ENCODE measurements around the gene IQCE.

Gene IQCE

DNA sequence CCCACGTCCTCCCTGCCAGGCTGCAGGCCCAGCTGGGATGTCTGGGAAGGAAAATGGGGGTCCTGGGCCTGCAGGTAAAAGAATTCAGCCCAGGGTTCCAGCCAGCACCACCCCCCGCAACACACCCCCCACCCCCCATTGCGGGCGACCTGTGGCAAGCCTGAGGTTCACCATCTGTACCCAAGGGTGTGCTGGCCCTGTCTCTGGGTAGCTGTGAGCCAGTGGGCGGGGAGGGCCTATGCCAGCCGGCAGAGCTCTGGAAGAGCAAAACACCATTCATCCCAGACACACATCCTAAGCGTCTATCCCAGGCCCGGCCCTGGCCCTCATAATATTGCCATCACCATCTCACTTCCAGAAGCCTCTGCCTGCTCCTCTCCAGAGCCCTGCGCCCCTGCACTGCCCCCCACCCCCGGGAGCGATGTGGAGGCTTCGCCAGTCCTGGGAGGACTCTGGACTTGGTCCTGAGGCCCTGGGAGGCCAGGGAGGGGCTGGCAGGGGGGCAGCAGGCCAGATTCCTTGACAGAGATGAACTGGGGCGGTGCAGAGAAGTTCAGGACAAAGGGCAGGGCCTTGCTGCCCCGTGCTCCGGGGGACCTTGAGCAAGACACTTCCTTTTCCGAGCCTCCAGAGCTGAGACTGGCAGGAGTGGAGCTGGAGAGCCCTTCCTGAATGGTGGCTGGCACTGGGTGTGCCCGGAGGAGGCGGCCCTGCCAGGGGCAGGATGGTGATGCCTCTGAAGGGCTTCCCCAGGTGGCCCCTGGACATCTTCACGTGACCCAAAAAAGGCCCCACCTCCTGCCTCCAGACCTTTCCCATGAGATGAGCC is 64.3 kb downstream of the IQCE start:
- no peak for DNase-seq
- TF ChIP-seq POLR2A (IDR thresholded peaks at IDR 0.05; ENCODE audit: low read length) (no peak), GATA1 (IDR thresholded peaks at IDR 0.05; ENCODE audit: low read depth, low read length) (no peak)

DNA sequence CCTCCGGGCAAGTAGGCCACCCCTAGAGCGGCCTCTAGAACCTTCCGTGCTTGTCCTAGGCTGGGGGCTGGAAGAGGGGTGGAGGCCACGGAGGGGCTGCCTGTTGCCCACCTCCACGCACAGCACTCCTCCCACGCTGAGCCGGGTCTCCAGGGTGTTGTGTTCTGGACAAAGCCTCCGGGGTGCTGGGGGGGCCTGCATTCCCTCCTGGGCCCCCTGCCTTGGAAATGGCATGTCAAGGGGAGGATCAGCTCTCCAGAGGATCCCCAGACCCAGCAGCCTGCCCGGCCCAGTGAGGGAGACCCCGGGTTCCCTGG is 64.9 kb downstream of the IQCE start:
- DNase-seq, result no peak
- TF ChIP-seq GATA1 (IDR thresholded peaks at IDR 0.05; ENCODE audit: low read depth, low read length), result no peak
- no peak for TF ChIP-seq POLR2A (IDR thresholded peaks at IDR 0.05; ENCODE audit: low read length)

DNA sequence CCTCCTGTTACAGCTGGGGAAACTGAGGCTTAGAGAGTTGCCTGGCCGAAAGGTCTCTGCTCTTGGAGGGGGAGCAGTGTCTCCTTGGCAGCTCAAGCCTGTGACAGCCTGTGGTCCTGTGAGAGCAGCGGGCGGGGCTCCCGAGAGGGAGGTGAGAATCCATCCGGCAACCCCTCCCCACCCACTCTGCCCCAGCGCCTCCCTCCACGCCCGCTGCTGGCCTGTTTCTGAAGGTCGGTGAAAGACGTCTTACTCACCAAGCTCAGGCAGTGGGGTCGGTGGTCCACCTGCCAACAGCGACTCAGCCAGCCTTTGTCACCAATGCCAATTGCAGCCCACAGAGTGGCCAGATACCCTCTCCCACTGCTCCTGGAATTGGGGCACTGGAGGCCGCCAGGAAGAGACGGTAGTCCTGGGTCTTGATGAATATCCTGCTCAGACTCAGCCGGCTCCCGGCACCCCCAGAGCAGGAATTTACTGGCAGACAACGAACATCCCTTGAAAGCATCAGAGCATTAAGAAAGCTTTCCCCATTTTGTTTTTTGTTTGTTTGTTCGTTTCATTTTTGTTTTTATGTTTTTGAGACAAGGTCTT is 65.6 kb downstream of the IQCE start:
- TF ChIP-seq POLR2A (IDR thresholded peaks at IDR 0.05; ENCODE audit: low read length), result no peak
- DNase-seq, result no peak

DNA sequence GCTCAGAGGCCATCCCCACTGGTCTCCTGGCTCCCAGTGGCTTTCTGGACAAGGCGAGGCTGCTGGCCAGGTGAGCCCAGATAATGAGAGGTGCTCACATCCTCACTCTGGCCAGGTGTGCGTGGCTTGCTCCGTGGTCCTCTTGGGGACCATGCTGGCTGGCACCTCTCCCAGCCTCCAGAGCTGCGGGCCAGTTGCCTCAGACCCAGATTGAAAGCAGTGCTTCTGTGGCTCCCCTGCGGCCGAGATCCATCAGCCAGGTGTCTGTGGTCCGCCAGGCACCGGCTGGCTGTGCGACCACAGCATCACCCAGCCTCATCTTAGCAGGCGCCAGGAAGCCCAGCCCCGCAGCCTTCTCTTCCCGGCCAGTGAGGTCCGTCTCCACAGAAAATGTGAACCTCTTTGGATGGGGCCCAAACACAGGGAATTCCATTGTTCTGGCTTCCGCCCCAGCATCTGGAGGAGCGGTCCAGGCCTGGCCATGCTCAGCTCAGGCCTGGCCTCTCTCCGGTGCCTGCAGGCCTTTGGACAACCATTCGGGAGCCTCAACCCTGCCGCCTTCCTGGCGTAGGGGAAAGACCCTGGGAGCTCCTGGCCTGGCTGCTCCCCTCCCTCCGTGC is 67.8 kb downstream of the IQCE start:
- TF ChIP-seq POLR2A (IDR thresholded peaks at IDR 0.05; ENCODE audit: low read length), result no peak
- no peak for TF ChIP-seq GATA1 (IDR thresholded peaks at IDR 0.05; ENCODE audit: low read depth, low read length)
- DNase-seq, result no peak

DNA sequence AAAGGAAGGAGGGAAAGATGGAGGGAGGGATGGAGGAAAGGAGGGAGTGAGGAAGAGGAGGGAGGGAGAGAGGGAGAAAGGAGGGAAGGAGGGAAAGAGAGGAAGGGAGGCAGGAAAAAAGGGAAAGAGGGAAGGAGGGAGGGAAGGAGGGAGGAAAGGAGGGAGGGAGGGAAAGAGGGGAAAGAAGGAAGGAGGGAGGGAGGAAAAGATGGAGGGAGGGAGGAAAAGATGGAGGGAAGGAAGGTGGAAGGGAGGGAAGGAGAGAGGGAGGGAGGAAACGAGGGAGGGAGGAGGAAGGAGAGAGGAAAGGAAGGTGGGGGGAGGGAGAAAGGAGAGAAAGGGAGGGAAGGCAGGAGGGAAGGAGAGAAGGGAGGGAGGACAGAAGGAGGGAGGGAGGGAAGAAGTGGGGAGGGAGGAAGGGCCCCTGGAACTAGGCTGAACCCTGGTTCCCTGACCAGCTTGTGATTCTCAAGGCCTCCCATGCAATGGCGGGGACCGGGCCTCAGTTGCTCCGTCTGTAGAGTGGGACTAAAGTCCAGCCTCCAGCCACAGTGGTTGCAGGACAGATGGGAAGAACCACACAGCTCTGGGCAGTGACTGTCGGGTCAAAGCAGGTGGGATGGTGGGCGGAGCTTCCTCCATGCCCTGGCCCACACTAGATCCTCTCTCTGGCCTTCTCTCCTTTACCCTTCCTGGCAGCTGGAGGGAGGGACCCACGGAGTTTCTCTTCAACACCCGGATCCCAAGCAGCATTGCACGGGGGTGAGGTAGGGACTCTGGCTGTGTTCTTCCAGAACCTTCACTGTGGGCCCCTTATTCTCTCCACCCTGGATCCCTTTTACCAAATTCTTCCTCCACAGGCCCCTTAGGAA is 68.7 kb downstream of the IQCE start:
- TF ChIP-seq GATA1 (IDR thresholded peaks at IDR 0.05; ENCODE audit: low read depth, low read length), result no peak
- no peak for TF ChIP-seq POLR2A (IDR thresholded peaks at IDR 0.05; ENCODE audit: low read length)
- DNase-seq, result no peak

DNA sequence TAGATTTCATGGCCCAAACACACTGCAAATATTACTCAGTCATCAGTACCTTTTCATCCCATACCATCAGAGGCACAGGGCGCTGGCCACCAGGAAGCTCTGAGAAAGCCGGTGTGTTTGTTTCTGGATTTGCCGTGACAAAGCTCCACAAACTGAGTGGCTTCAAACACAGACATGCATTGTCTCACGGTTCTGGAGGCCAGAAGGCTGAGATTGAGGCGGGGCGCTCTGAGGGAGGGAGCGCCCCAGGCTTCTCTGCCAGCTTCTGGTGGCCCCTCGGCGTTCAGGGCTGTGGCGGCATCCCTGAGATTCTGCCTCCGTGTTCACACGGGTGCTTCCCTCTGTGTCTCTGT is 69.3 kb downstream of the IQCE start:
- DNase-seq, result no peak
- TF ChIP-seq GATA1 (IDR thresholded peaks at IDR 0.05; ENCODE audit: low read depth, low read length) (no peak), POLR2A (IDR thresholded peaks at IDR 0.05; ENCODE audit: low read length) (no peak)

DNA sequence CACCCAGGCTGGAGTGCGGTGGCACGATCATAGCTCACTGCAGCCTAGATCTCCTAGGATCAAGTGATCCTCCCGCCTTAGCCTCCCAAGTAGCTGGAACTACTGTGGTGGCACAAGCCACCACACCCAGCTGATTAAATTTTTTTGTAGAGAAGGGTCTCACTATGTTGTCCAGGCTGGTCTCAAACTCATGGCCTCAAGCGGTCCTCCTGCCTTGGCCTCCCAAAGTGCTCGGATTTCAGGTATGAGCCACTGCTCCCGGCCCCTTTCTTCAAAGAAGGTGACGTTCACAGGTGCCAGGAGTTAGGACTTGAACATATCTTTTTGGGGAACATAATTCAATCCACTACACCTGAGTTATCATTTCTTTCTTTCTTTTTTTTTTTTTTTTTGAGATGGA is 70.1 kb downstream of the IQCE start:
- TF ChIP-seq GATA1 (IDR thresholded peaks at IDR 0.05; ENCODE audit: low read depth, low read length) (no peak), POLR2A (IDR thresholded peaks at IDR 0.05; ENCODE audit: low read length) (no peak)

DNA sequence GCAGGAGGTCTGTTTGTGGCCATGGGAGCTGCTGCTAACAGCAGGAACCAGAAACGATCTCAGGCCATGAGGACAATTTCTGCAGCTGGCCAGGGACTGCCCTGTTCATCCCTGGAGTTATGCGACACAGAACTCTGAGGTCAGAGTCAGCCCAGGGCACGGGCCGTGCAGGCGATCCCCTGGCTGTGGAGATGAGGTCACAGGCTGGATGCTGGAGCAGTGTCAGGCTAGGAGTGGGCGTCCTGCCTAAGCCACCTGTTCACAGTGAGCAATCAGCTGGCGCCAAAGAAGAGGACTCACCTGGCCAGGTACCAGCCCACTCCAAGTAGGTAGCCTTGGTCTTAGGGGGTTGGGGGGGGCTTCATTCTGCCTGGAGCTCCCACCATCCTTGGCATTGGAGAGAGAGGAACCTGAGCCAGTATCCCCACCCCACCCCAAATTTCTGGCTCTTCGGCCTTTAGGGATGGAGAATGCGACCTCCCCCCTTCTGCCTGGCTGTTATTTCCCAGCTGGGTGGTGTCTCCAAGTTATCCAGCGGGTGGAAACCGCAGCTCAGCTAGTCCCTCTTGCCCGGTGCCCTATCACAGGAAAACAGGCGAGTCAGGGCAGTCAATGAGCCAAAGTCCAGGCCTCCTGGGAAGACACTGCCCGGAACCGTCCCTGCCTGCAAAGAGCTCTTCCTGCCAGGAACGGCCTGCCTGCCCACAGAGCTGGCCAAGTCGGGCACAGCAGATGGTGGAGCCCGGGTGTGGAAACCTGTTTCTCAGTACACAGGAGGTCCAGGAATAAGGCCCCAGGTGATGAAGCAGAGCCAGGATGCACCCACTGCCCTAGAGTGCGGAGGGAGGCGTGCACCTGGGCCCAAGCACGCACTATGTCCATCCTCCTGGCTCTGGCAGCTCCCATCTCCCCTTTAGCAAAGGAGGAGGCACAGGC is 71.2 kb downstream of the IQCE start:
- no peak for DNase-seq
- no peak for TF ChIP-seq POLR2A (IDR thresholded peaks at IDR 0.05; ENCODE audit: low read length)
- no peak for TF ChIP-seq GATA1 (IDR thresholded peaks at IDR 0.05; ENCODE audit: low read depth, low read length)

More for the DNA sequence above, 70.1 kb downstream of the IQCE start:
- no peak for DNase-seq

DNA sequence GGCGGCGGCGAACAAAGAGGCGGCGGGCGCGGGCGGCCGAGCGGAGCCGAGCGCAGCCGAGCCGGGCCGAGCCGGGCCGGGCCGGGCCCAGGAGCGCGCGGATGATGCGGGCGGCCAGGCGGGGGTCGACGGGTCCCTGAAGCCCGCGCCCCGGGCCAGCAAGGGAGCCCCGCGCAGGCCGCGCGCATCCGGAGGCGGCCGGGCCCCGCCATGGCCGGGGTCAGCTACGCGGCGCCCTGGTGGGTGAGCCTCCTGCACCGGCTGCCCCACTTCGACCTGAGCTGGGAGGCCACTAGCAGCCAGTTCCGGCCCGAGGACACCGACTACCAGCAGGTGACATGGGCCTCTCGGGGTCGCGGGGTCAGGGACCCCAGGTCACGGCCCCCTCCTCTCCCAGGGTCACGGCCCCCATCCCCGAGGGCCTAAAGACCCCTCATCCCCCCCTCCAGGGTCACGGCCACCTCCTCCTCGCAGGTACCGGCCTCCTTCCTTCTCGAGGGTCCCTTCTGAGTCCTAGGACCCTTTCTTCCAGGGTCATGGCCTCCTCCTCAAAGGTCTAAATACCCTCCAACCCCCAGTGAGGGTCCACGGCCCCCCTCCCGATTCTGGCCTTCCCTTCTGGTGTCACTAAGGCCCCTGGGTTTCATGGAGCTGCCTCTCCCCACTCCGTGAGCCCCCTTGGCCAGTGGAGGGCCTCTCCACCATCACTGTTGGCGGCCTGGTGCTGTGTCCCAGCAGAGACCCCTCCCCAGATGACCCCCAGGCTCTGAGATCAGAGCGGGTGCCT is 73.4 kb downstream of the IQCE start, which contains the start of gene TTYH3:
Gene TTYH3 (plus strand): TSS at position 41 of the 787 bp plus-strand sequence. CDS start 170 bp downstream, at position 211.
- DNase-seq, result no peak
- TF ChIP-seq POLR2A (IDR thresholded peaks at IDR 0.05; ENCODE audit: low read length) (no peak), GATA1 (IDR thresholded peaks at IDR 0.05; ENCODE audit: low read depth, low read length) (no peak)

DNA sequence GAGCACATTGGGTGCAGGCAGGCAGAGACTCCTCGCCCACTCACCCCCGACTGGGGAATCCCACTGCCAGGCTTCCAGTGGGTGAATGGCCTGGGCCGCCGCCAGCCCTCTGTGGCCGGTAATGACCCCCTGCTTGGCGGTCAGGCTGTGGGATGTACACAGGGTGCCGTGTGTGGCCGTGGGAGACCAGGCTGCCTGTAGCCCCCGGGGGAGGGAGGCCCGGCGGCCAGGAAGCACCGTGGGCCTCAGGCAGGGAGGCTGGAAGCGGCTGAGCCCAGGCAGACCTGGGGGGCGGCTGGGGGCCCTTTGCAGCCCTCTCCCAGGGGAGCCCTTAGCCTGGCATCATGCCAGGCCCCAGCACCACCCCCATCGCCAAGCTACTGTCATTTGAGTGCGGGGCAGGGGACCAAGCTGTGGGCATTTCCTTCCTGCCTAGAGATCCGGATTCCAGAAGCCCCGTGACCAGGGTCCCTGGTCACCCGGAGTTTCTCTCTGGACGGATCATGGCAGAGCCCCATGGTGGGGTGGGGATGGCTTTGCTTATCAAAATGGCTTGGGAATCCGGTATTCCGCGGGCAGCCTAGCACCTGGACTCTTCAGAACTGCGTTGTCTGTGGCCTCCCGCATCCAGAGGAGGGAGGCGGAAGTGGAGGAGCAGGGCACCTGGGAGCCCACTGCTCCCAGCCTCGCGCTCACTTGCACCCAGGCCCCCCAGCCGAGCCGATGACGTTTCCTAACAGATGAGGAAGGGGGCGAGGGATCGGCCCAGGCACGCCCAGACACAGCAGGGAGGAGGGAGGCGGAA is 74.2 kb downstream of the IQCE start:
- no peak for TF ChIP-seq POLR2A (IDR thresholded peaks at IDR 0.05; ENCODE audit: low read length)
- no peak for TF ChIP-seq GATA1 (IDR thresholded peaks at IDR 0.05; ENCODE audit: low read depth, low read length)
- DNase-seq, result peak in 1 of 2 experiments; percentile 27

DNA sequence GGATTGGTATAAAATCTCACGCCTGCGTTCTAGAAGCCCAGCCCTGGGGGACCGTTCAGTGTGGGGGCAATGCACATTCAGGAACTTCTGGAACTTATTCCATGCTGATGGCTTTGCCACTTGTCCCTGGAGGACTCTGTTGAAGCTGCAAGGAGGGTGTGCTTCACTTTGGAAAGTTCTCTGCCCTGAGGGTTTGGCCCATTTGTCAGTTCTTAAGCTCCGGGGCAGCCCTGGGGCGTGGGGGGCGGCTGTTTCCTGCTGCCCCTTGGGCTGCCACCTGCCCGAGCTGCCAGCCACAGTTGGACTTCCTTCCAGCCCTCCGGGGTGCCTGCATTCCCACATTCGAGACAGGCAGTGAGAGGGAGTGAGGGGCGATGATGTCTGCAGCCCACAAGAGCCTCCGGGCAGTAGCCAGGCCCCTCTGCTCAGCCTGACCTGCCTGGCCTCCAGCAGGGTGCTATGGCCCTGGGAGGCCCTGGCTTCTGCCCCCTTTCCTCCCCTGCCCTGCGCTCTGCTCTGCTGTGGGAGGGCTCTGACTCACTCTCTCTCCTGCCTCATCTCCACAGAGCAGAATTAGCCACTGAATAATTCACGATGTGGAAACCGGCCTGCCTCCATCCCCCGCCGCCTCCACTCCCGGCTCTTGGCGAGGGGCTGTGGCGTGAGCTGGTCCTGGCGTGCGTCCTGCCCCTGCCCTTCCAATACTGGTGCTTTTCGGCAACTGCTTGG is 74.9 kb downstream of the IQCE start:
- DNase-seq, result no peak
- TF ChIP-seq POLR2A (IDR thresholded peaks at IDR 0.05; ENCODE audit: low read length) (no peak), GATA1 (IDR thresholded peaks at IDR 0.05; ENCODE audit: low read depth, low read length) (no peak)

All from erythroblast (primary cell).